MM.1S (cell line): ENCODE results near the gene PIGC.

Experiments used
- CTCF ChIP-seq: fragments of 300-600 bp; sonication (generic); IDR thresholded peaks from 2 replicates; pipeline ENCODE4 v1.5.1; 2016; ENCODE audit warnings: antibody characterized with exemption, low read length, mixed read lengths
- EZH2 ChIP-seq: fragments of 300-600 bp; sonication (generic); optimal IDR thresholded peaks from 2 replicates; pipeline ENCODE3; 2017; ENCODE audit warnings: low read depth, mild to moderate bottlenecking, antibody characterized with exemption, low read length, mixed read lengths
- EZH2phosphoT487 ChIP-seq: fragments of 300-600 bp; sonication (generic); IDR thresholded peaks from 2 replicates; pipeline ENCODE4 v1.6.1; 2018; ENCODE audit warnings: antibody characterized with exemption, low read length

GRCh38 chr1:172420385-172420784 is 23.5 kb downstream of the PIGC start, which contains the start of gene C1orf105:
- TF ChIP-seq CTCF (no peak), EZH2phosphoT487 (no peak), EZH2 (no peak)
